SK-N-SH (cell line): ENCODE measurements around the gene PCSK5.
"Not testable (repeated sequence)": the region's sequence is repeated elsewhere in the genome, so short reads cannot be mapped to it uniquely, and the experiment has no call there.

Source experiments
- CTCF ChIP-seq: fragments of 200-600 bp; sonication (generic); IDR thresholded peaks from 2 replicates; pipeline ENCODE4 v1.6.1; 2017; ENCODE audit warnings: antibody characterized with exemption, mild to moderate bottlenecking, moderate library complexity
- EP300 ChIP-seq, 2 experiments: IDR thresholded peaks; 2 replicates each; pipeline versions ENCODE4 v1.4.0 to v1.6.1; 2012; ENCODE audit warnings: borderline replicate concordance in 1 of 2, low read depth in 1 of 2, low read length in 1 of 2
- FOXM1 ChIP-seq: IDR thresholded peaks from 2 replicates; pipeline ENCODE4 v1.4.0; 2012; ENCODE audit warnings: low read depth, mild to moderate bottlenecking
- NFIC ChIP-seq: IDR thresholded peaks from 2 replicates; pipeline ENCODE4 v1.4.0; 2012; ENCODE audit warnings: borderline replicate concordance
- POLR2AphosphoS5 ChIP-seq: IDR thresholded peaks from 2 replicates; pipeline ENCODE4 v1.6.1; 2012; ENCODE audit warnings: low read depth, low read length
- RCOR1 ChIP-seq: fragments of 150-350 bp; IDR thresholded peaks from 2 replicates; pipeline ENCODE4 v1.6.1; 2017; ENCODE audit warnings: antibody characterized with exemption, low read length
- SIN3A ChIP-seq: IDR thresholded peaks from 2 replicates; pipeline ENCODE4 v1.6.1; 2012; ENCODE audit warnings: low read depth, mild to moderate bottlenecking, low read length, moderate library complexity, borderline replicate concordance
- SMC3 ChIP-seq: IDR thresholded peaks from 2 replicates; pipeline ENCODE4 v1.6.1; 2012; ENCODE audit warnings: low read depth, low read length, improper control_type of control experiment
- TEAD4 ChIP-seq: IDR thresholded peaks from 2 replicates; pipeline ENCODE4 v1.4.0; 2012; ENCODE audit warnings: mild to moderate bottlenecking, borderline replicate concordance; ENCODE audit not compliant: insufficient read depth
- YY1 ChIP-seq: IDR thresholded peaks from 2 replicates; pipeline ENCODE4 v1.4.0; 2012; ENCODE audit warnings: low read depth, mild to moderate bottlenecking
- ZBTB33 ChIP-seq: IDR thresholded peaks from 2 replicates; pipeline ENCODE4 v1.4.0; 2012; ENCODE audit warnings: low read depth, borderline replicate concordance

- TF ChIP-seq RCOR1; NFIC; CTCF; FOXM1; SMC3; EP300 (IDR thresholded peaks at IDR 0.05; ENCODE audit: borderline replicate concordance in 1 of 2, low read depth in 1 of 2, low read length in 1 of 2); TEAD4; SIN3A; ZBTB33; YY1; POLR2AphosphoS5: not testable (repeated sequence)
Observed at GRCh38 chr9:76324030-76324429, 433.6 kb downstream of the PCSK5 start.
